HepG2 (cell line): ENCODE measurements around the gene AGBL1.

ENCODE experiments used
- CTCF ChIP-seq: sonication (generic); formaldehyde crosslinking; IDR thresholded peaks from 2 replicates; pipeline ENCODE4 v1.5.0; 2020; ENCODE audit warnings: mild to moderate bottlenecking, missing genetic modification reagents, moderate library complexity
- EP300 ChIP-seq, 3 experiments: sonication (generic) in 1 of 3; formaldehyde crosslinking in 1 of 3; IDR thresholded peaks; 2 replicates each; pipeline versions ENCODE4 v1.5.1 to v1.6.1; 2011 to 2020; ENCODE audit warnings: low read depth in 2 of 3, low read length in 2 of 3, borderline replicate concordance in 1 of 3, improper control_type of control experiment in 1 of 3, mild to moderate bottlenecking in 1 of 3, missing genetic modification reagents in 1 of 3, moderate library complexity in 1 of 3
- HDAC2 ChIP-seq: sonication (generic); formaldehyde crosslinking; IDR thresholded peaks from 2 replicates; pipeline ENCODE4 v1.4.0; 2020; ENCODE audit warnings: missing genetic modification reagents
- HNF1A ChIP-seq, 2 experiments: sonication (generic) in 1 of 2; formaldehyde crosslinking in 1 of 2; IDR thresholded peaks; 2 replicates each; pipeline versions ENCODE4 v1.4.0 to v1.6.1; 2016 to 2020; ENCODE audit warnings: borderline replicate concordance in 1 of 2, low read depth in 1 of 2, mild to moderate bottlenecking in 1 of 2, missing genetic modification reagents in 1 of 2
- MED8 ChIP-seq: sonication (generic); formaldehyde crosslinking; IDR thresholded peaks from 2 replicates; pipeline ENCODE4 v1.8.1; 2023; ENCODE audit warnings: mild to moderate bottlenecking, missing genetic modification reagents; ENCODE audit not compliant: insufficient replicate concordance
- NFE2 ChIP-seq: sonication (generic); formaldehyde crosslinking; IDR thresholded peaks from 2 replicates; pipeline ENCODE4 v1.4.0; 2020; ENCODE audit warnings: missing genetic modification reagents
- NR3C1 ChIP-seq: sonication (generic); formaldehyde crosslinking; IDR thresholded peaks from 2 replicates; pipeline ENCODE4 v1.4.0; 2020; ENCODE audit warnings: missing genetic modification reagents
- POLR2AphosphoS5 ChIP-seq: IDR thresholded peaks from 2 replicates; pipeline ENCODE4 v1.6.1; 2012; ENCODE audit warnings: low read depth, low read length
- PRDM10 ChIP-seq: sonication (generic); formaldehyde crosslinking; IDR thresholded peaks from 2 replicates; pipeline ENCODE4 v1.4.0; 2020; ENCODE audit warnings: low read depth, missing genetic modification reagents
- SIN3A ChIP-seq: IDR thresholded peaks from 2 replicates; pipeline ENCODE4 v1.6.1; 2011; ENCODE audit warnings: low read depth, mild to moderate bottlenecking, control low read depth, low read length, borderline replicate concordance
- SRF ChIP-seq: IDR thresholded peaks from 2 replicates; pipeline ENCODE4 v1.6.1; 2011; ENCODE audit warnings: mild to moderate bottlenecking, low read depth, low read length, moderate library complexity
- STAT6 ChIP-seq: sonication (generic); formaldehyde crosslinking; IDR thresholded peaks from 2 replicates; pipeline ENCODE4 v1.4.0; 2020; ENCODE audit warnings: missing genetic modification reagents, mild to moderate bottlenecking, borderline replicate concordance

- TF ChIP-seq POLR2AphosphoS5 = no peak
- no peak for TF ChIP-seq STAT6 (CRISPR knock-in tag)
- TF ChIP-seq NFE2 = no peak
- TF ChIP-seq NR3C1 = no peak
- no peak for TF ChIP-seq SRF
- TF ChIP-seq SIN3A = no peak
- no peak for TF ChIP-seq EP300 (IDR thresholded peaks at IDR 0.05; ENCODE audit: low read depth in 2 of 2, low read length in 2 of 2)
- no peak for TF ChIP-seq EP300 (CRISPR knock-in tag; IDR thresholded peaks at IDR 0.05; ENCODE audit: borderline replicate concordance)
- TF ChIP-seq CTCF = no peak
- TF ChIP-seq PRDM10 (CRISPR knock-in tag) = no peak
- TF ChIP-seq MED8 (CRISPR knock-in tag) = no peak
- TF ChIP-seq HNF1A (IDR thresholded peaks at IDR 0.05; ENCODE audit: low read depth) = no peak
- no peak for TF ChIP-seq HNF1A (CRISPR knock-in tag; IDR thresholded peaks at IDR 0.05; ENCODE audit: borderline replicate concordance)
- no peak for TF ChIP-seq HDAC2 (CRISPR knock-in tag)
Observed at GRCh38 chr15:86392874-86393273, 313.2 kb downstream of the AGBL1 start.
